ENCODE data around the gene MKRN2.

DNA sequence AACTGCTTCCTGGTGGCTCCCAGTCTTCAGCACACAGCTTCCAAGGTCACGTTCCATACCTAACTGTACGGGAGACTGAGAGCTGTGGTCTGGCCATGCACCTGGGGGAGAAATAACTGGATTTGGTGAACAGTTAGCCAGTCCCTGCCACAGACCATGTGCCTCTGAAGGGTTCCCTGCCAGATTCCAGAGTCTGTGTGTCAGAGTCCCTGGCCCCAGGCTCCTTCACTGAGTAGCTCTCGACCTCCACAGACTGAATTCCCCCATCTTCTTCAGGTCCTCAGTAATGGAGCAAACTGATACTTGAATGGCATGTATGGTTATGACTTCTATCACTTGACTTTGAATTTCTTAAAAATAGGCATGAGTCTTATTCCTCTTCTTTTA is 29.1 kb upstream of the MKRN2 start:
- TF ChIP-seq EZH2phosphoT487 (IDR thresholded peaks at IDR 0.05; ENCODE audit: insufficient read depth, low read depth) (no peak), EZH2 (IDR thresholded peaks at IDR 0.05; ENCODE audit: insufficient read depth, poor library complexity, severe bottlenecking) (no peak)
